IPS-NIHi11 (cell line): ENCODE results near the gene STX1A.

Source experiments
- DNase-seq: peaks from one replicate; pipeline ENCODE4 v3.0.0; 2012; ENCODE audit warnings: mixed read lengths, low spot score

The STX1A gene

GRCh38 chr7:73706126-73707044 lies 13.1 kb downstream of the STX1A start:
- no peak for DNase-seq

DNA sequence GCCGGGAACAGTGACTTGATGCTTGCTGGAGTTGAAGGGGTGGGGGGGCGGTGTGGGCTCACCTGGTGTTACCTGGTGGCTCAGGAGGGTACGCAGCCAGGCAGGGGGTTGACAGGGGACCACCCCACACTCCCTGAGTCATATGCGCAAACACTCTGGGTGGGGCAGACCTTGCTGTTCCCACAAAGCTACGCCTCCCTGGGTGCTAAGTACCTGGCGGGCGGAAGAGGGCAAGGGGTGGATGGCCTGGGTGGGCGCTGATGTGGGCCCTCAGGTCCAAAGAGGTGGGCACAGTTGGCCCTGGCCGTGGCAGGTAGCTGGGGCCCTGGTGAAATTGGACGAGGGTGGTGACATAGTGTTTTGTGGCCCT lies 13.9 kb downstream of the STX1A start:
- DNase-seq: no peak

DNA sequence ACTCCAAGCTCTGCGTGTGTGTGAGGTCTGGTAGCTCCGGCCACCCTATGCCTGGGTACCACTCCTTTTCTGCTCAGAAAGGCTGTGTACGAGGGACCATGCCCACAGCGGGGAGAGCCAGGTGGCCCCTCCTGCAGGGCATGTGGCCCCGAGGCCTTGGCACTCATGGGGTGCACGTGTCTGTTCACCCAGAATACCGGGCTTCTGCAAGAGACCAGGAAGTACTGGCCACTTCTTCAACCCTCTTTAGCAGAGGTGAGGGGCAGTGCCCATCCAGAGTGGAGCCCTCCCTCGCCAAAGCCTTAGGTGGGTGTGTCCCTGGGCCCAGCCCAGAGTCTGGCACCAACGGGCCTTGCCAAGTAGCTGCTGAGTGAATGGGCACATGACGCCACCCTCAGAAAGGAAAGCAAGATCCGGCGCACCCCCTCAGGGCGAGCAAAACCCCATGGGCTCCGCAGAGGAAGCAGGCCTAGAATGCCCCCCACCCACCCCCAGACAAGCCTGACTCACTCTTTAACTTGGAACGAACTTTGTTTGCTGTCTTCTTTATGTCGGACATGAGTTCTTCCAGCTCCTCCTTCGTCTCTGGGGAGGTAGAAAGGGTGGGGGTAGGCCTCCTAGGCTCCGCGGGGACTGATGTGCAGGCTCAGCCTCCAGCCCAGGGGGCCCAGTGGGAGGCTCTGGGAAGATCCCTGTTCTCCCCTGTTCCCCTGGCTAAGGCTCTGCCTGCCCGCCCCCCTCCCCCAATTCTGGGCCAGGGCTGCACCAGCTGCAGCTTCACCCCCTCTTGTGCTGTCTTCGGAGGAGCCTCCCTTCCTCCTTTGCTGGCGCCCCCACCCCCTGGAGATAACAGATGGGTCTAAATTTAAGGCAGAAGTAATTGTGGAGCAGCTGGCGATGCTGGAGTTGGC lies 14.6 kb downstream of the STX1A start:
- no peak for DNase-seq

GRCh38 chr7:73703757-73704639 lies 15.5 kb downstream of the STX1A start:
- DNase-seq: peak; percentile 96

- no peak for DNase-seq
These were observed 16.2 kb downstream of the STX1A start for GRCh38 chr7:73703225-73703624.

GRCh38 chr7:73702665-73703064 lies 16.8 kb downstream of the STX1A start:
- no peak for DNase-seq

DNA sequence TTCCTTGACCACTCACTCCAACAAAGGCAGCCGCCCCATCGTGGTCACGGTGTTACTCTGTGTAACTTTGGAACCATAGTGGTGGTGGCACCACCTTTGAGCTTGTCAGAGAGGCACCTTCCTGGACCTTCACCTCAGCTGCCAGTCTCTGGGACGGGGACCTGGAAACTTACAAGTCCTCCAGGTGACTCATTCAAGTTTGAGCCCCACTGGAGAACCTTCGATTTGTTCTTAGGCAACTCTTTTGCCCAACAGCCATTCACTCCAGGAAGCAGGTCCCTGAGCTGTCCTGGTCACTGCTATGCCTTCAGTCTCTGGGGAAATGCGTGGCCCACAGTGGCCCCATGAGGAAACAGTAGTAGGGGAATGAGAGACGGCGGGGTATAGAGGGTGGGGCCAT lies 17.2 kb downstream of the STX1A start:
- DNase-seq: no peak

DNA sequence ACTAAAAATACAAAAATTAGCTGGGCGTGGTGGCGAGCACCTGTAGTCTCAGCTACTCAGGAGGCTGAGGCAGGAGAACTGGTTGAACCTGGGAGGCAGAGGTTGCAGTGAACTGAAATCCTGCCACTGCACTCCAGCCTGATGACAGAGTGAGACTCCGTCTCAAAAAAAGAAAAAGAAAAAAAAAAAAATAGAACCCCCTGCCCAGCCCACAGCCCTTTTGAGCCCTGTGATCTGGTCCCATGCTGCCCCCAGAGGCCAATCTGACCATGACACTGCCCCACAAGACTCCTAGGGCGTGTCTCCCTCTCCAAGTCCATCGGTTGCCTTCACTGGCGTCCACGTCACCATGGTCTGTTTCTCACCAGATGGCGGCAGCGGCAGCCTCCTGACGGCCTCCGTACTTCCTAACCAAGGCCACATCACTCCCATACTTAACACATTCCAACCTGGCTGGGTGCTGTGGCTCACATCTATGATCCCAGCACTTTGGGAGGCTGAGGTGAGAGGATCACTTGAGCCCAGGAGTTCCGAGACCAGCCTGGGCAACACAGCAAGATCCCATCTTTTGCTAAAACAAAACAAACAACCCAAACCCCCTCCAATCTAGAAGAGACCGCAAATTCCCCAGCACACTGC lies 18.0 kb downstream of the STX1A start:
- DNase-seq: peak; percentile 87

- DNase-seq: no peak
These were observed 18.8 kb downstream of the STX1A start for GRCh38 chr7:73700581-73701134.

- no peak for DNase-seq
These were observed 19.4 kb downstream of the STX1A start for GRCh38 chr7:73700069-73700423.

- DNase-seq: no peak
These were observed 19.9 kb downstream of the STX1A start for GRCh38 chr7:73699370-73700068.

DNA sequence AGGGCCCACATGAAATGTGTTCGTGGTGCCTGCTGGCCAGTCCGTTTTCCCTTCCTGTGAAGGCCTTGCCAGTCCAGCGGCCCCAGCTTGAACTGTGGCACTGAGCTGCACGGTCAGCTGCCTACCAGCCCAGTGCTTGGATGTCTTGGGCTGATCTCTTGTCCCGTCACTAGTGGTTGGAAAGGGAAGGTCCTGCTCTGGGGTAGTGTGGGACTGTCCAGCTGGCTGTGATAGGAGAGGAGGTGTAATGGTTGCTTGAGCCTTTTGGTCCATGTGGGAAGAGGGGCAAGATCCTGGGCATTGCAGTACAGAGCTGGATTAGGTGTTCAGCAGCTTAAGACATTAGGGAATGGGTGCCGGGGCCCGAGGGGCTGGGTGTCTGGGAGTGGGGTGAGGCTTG lies 21.1 kb downstream of the STX1A start:
- no peak for DNase-seq

- no peak for DNase-seq
These were observed 23.1 kb downstream of the STX1A start for GRCh38 chr7:73696372-73696771.

GRCh38 chr7:73690646-73691045 lies 28.8 kb downstream of the STX1A start:
- DNase-seq: no peak

DNA sequence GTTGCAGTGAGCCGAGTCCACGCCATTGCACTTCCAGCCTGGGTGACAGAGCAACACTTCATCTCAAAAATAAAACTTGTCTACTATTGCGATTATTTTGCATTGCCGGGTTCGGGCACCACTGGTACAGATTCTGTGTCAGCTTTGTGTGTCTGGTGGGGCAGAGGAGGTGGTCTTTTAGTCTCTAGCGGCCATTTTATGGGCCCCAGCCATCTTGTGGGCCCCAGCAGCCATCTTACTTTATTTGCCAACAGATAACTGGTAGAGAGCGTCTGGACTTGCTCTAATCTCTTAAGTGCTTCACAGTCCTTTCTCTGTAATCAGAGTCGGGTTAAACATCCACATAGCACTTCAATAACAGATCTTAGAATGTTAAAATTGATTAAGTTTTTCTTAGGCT lies 31.2 kb downstream of the STX1A start:
- DNase-seq: no peak

- no peak for DNase-seq
These were observed 34.2 kb downstream of the STX1A start for GRCh38 chr7:73685311-73685710.

DNA sequence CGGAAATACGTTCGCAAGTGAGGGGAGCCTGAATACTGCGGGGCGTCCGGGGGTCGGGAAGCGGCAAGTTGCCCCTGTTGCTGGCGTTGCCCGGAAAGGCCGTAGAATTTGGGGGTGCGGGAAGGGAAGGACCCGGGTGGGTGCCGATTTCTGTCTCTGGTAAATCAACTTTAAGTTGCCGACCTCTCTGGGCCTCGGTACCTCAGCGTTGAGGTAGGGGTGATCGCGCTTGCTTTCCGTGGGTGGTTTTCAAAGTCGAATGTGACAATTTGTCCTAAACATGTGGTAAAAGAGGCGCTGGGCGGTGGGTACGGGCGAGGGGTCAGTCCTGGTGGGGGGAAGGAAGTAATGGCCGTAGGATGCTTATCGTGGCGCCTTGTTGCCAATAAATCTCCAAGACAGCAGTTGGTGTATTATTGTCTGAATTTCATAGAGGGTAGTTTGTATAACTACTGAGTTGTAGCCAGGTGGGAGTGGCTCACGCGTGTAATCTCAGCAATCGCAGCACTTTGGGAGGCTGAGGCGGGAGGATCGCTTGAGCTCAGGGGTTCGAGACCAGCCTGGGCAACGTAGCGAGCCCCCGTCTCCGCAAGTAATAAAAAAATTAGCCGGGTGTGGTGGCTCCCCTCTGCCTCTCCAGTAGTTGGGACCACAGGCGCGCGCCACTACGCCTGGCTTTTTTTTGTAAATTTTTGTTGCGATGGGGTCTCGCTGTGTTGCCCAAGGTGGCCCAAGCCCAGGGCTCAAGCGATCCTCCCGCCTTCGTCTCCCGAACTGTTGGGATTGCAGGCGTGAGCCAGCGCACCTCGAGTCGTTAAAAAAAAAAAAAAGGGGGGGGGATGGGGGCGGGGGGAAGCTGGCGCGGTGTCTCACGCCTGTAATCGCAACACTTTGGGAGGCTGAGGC lies 35.4 kb downstream of the STX1A start:
- DNase-seq: no peak

DNA sequence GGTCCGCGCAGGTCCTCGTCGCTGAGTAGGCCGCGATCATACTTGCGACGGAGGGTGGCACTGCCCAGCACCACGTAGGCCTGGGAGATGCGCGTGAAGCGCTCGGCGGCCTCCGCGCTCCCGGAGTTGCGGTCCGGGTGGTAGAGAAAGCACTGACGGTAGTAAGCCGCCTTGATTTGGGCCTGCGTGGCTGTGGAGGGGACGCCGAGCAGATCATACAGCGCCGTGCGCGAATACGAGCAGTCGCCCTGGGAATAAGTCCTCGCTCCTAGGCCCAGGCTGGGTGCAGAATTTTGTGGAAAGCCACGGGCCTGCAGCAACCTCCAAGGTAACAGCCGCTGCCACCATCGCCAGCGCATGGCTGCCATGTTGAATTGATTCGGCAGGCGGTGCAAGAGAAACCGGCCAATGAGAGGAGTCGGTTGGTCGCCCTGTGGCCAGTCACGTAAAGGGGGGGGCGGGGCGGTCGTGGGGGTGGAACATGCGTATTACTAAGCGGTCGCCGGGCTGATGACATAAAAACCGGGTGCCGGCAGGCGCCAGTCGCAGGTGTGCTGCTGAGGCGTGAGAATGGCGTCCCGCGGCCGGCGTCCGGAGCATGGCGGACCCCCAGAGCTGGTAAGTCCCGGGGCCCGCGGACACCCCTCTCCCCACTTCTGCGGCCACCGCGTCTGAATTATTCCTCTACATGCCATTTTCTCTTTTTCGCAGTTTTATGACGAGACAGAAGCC lies 36.2 kb downstream of the STX1A start, which contains the start of the genes BUD23 and DNAJC30:
Gene BUD23, plus strand, starts transcription at position 542 of the 732 bp plus-strand sequence. Its CDS starts 29 bp downstream, at position 571.
Gene DNAJC30, minus strand, starts transcription at position 398 of the 732 bp plus-strand sequence. Its CDS starts 30 bp downstream, at position 368.
- peak; percentile 98 for DNase-seq

DNA sequence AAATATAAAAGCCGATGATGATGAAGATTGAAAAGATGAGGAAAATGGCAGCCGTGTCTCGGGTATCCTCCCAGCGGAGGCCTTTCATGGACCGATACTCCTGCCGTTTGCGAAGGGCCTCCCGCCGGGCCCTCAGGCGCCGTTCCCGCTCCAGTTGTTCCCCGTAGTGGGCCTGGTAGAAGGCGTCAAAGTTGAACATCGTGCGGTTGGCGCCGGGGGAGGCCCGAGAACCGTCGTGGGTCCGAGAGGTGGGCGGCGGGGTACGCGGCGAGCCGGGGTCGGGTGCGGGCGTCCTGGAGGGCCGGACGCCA lies 36.8 kb downstream of the STX1A start:
- no peak for DNase-seq
